ENCODE measurements around the gene DBNL.

DNA sequence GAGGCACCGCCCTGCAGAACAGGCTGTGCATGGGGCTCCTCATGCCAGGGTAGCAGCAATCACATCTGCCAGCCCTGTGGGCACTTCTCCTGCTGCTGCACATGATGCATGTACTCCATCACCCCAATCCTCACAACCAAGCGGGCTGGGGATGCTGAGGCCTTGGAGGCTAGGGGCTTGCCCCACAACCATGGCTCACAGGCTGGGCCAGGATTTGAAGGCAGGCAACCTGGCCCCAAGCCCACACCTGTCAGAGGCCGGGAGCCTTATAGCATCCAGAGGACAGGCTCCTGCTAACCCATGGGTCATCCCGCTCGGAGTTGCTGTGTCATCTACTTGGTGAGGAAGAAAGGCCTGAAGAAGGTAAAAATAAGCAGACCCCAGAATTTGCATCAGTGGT, 35.6 kb downstream of the DBNL start:
- TF ChIP-seq, protein P1, sequence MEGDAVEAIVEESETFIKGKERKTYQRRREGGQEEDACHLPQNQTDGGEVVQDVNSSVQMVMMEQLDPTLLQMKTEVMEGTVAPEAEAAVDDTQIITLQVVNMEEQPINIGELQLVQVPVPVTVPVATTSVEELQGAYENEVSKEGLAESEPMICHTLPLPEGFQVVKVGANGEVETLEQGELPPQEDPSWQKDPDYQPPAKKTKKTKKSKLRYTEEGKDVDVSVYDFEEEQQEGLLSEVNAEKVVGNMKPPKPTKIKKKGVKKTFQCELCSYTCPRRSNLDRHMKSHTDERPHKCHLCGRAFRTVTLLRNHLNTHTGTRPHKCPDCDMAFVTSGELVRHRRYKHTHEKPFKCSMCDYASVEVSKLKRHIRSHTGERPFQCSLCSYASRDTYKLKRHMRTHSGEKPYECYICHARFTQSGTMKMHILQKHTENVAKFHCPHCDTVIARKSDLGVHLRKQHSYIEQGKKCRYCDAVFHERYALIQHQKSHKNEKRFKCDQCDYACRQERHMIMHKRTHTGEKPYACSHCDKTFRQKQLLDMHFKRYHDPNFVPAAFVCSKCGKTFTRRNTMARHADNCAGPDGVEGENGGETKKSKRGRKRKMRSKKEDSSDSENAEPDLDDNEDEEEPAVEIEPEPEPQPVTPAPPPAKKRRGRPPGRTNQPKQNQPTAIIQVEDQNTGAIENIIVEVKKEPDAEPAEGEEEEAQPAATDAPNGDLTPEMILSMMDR (IDR thresholded peaks at IDR 0.05) = no peak
- no peak for TF ChIP-seq POLR2A (IDR thresholded peaks at IDR 0.05)

All from testis (tissue), 2 donors.